Measurements from ENCODE around the gene TSPYL4.

The TSPYL4 gene

DNA sequence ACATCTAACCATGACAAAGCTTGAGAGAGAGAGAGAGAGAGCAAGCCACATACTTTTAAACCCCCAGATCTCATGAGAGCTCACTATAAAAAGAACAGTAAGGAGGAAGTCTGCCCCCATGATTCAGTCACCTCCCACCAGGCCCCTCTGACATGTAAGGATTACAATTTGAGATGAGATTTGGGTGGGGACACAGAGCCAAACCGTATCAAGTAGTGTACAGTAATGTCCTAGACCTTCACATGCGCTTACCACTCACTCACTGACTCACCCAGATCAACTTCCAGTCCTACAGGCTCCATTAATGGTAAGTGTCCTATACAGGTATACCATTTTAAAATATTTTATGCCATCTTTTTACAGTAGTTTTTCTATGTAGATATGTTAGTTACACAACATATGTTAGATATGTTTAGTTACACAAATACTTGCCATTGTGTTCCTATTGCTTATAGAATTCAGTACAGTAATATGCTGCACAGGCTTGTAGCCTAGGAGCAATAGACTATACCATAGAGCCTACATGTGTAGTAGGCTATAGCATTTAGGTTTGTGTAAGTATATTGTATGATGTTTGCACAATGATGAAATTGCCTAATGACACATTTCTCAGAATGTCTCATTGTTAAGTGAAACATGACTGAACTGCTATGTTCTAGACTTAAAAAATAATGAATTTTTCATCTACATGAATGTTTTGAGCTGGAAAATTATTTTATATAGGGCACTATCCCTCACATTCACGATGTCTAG is 14.1 kb upstream of the TSPYL4 start:
- no peak overlapping the region for H3K27ac Mint-ChIP-seq
- H3K36me3 Mint-ChIP-seq (ENCODE audit: low read depth), result peaks cover 29% of the 10 kb centered on the region
- no peaks in the 10 kb centered on the region for H3K4me1 Mint-ChIP-seq
- TF ChIP-seq, protein P1, sequence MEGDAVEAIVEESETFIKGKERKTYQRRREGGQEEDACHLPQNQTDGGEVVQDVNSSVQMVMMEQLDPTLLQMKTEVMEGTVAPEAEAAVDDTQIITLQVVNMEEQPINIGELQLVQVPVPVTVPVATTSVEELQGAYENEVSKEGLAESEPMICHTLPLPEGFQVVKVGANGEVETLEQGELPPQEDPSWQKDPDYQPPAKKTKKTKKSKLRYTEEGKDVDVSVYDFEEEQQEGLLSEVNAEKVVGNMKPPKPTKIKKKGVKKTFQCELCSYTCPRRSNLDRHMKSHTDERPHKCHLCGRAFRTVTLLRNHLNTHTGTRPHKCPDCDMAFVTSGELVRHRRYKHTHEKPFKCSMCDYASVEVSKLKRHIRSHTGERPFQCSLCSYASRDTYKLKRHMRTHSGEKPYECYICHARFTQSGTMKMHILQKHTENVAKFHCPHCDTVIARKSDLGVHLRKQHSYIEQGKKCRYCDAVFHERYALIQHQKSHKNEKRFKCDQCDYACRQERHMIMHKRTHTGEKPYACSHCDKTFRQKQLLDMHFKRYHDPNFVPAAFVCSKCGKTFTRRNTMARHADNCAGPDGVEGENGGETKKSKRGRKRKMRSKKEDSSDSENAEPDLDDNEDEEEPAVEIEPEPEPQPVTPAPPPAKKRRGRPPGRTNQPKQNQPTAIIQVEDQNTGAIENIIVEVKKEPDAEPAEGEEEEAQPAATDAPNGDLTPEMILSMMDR (IDR thresholded peaks at IDR 0.05), result no peak
- peaks cover 13% of the 10 kb centered on the region for H3K9me3 Mint-ChIP-seq
- DNase-seq, result no peak
- H3K27me3 Mint-ChIP-seq (ENCODE audit: low read depth, poor library complexity), result no peaks in the 10 kb centered on the region
- no peak overlapping the region for H3K4me3 Mint-ChIP-seq

DNA sequence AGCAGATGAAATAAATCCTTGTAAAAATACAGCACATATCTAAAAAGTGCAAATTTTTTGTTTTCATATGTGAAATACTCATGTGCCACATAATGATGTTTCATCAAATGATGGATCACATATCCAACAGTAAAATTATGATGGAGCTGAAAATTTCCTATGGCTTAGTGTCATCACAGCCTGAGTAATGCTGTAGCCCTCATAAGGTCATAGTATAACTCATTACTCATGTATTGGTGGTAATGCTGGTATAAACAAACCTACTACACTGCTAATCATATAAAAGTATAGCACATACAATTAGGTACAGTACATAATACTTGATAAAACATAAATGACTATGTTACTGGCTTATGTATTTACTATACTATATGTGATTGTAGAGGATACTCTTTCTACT is 12.9 kb upstream of the TSPYL4 start:
- peaks cover 1% of the 10 kb centered on the region for H3K27me3 Mint-ChIP-seq (ENCODE audit: low read depth, poor library complexity)
- H3K27ac Mint-ChIP-seq, result no peak overlapping the region
- no peaks in the 10 kb centered on the region for H3K4me1 Mint-ChIP-seq
- H3K4me3 Mint-ChIP-seq, result no peak overlapping the region
- H3K36me3 Mint-ChIP-seq (ENCODE audit: low read depth), result peaks cover 40% of the 10 kb centered on the region
- DNase-seq, result no peak
- H3K9me3 Mint-ChIP-seq, result peaks cover 25% of the 10 kb centered on the region
- TF ChIP-seq, protein P1 (IDR thresholded peaks at IDR 0.05), result no peak

DNA sequence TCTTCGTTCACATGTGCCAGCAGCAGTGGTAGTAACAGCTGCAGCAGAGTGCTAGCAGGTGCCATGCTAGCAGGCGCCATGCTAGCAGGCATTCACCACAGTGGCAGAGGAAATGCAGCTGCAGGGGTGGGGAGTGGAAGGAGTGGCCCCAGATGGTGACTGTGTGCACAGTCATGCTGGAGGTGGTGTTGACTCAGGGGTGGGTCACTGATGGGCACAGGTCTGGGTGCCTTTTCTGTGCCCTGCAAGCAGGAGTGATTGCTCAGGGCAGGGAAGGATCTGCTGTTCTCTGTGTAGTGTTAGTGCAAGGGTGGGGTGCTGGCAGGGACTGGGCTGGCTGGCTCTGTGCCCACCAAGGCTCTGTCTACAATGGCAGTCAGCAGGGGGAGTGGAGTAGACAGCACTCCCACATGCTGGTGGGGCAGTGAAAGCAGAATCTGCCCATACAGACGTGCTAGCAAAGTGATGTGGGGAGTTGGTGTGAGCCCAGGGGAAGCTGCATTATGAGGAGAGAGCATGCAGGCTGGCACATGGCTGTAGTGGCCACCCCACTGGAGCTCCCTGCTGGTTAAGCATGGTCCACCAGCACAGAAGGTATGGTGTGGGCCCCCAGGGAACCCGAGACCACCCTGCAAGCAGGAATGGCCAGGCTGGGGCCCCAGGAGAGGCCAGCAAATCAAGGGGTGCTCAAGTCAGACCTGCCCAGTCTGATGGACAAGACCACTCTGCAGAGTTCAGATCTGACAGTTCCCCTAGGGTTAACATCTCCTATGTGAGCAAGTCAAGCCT is 11.4 kb upstream of the TSPYL4 start:
- H3K9me3 Mint-ChIP-seq, result peaks cover 40% of the 10 kb centered on the region
- peaks cover 56% of the 10 kb centered on the region for H3K36me3 Mint-ChIP-seq (ENCODE audit: low read depth)
- no peak for DNase-seq
- no peak overlapping the region for H3K4me3 Mint-ChIP-seq
- H3K27me3 Mint-ChIP-seq (ENCODE audit: low read depth, poor library complexity), result peaks cover 4% of the 10 kb centered on the region
- H3K4me1 Mint-ChIP-seq, result no peaks in the 10 kb centered on the region
- H3K27ac Mint-ChIP-seq, result peak overlapping the region; percentile 82
- TF ChIP-seq, protein P1 (IDR thresholded peaks at IDR 0.05), result no peak

DNA sequence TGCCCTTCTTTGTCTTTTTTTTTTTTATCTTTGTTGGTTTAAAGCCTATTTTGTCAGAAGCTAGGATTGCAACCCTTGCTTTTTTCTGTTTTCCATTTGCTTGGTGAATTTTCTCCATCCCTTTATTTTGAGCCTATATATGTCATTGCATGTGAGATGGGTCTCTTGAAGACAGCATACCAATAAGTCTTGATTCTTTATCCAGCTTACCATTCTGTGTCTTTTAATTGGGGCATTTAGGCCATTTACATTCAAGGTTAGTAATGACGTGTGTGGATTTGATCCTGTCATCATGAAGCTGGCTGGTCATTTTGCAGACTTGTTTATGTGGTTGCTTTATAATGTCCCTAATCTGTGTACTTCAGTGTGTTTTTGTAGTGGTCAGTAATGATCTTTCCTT is 9.5 kb upstream of the TSPYL4 start:
- Mint-ChIP-seq H3K27ac (no peak overlapping the region), H3K27me3 (ENCODE audit: low read depth, poor library complexity) (peaks cover 4% of the 10 kb centered on the region), H3K4me1 (no peaks in the 10 kb centered on the region), H3K4me3 (no peak overlapping the region), H3K9me3 (peaks cover 47% of the 10 kb centered on the region), H3K36me3 (ENCODE audit: low read depth) (peaks cover 75% of the 10 kb centered on the region)
- TF ChIP-seq, protein P1 (IDR thresholded peaks at IDR 0.05), result no peak
- DNase-seq, result no peak

DNA sequence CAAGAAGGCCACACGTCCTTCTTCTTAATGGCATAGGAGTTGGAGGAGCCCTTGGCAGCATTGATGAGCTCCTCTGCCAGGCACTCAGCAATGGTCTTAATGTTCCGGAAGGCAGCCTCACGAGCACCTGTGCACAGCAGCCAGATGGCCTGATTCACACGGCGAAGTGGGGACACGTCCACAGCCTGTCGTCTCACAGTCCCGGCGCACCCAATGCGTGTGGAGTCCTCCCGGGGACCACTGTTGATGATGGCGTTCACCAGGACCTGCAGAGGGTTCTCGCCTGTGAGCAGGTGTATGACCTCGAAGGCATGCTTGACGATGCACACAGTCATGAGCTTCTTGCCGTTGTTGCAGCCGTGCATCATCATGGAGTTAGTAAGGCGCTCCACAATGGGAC is 4.6 kb upstream of the TSPYL4 start:
- no peak for DNase-seq
- Mint-ChIP-seq H3K27me3 (ENCODE audit: low read depth, poor library complexity) (peaks cover 4% of the 10 kb centered on the region), H3K9me3 (peaks cover 39% of the 10 kb centered on the region), H3K4me3 (no peak overlapping the region), H3K36me3 (ENCODE audit: low read depth) (peaks cover 64% of the 10 kb centered on the region), H3K4me1 (peaks cover 5% of the 10 kb centered on the region), H3K27ac (no peak overlapping the region)
- TF ChIP-seq, protein P1 (IDR thresholded peaks at IDR 0.05), result no peak
